ENCODE data around the gene SCIN.
"Not testable (repeated sequence)": the region's sequence is repeated elsewhere in the genome, so short reads cannot be mapped to it uniquely, and the experiment has no call there.

The SCIN gene

GRCh38 chr7:12641196-12641595, 70.7 kb downstream of the SCIN start:
- H3K4me3 ChIP-seq (ENCODE audit: control insufficient read depth, low read depth, low read length) = no peak overlapping the region
- no peak for DNase-seq (ENCODE audit: low read depth)
- no peak for TF ChIP-seq CTCF (conservative IDR thresholded peaks at IDR 0.05; ENCODE audit: control insufficient read depth, insufficient read depth, low read depth, low read length)

- TF ChIP-seq CTCF (conservative IDR thresholded peaks at IDR 0.05; ENCODE audit: control insufficient read depth, insufficient read depth, low read depth, low read length) = no peak
- no peak for DNase-seq (ENCODE audit: low read depth)
- H3K4me3 ChIP-seq (ENCODE audit: control insufficient read depth, low read depth, low read length) = no peak overlapping the region
Observed at GRCh38 chr7:12642508-12642907, 72.0 kb downstream of the SCIN start.

GRCh38 chr7:12643001-12643643, 72.6 kb downstream of the SCIN start:
- H3K4me3 ChIP-seq (ENCODE audit: control insufficient read depth, low read depth, low read length) = no peak overlapping the region
- TF ChIP-seq CTCF (conservative IDR thresholded peaks at IDR 0.05; ENCODE audit: control insufficient read depth, insufficient read depth, low read depth, low read length) = no peak
- no peak for DNase-seq (ENCODE audit: low read depth)

- DNase-seq (ENCODE audit: low read depth) = no peak
- TF ChIP-seq CTCF (conservative IDR thresholded peaks at IDR 0.05; ENCODE audit: control insufficient read depth, insufficient read depth, low read depth, low read length) = no peak
- no peak overlapping the region for H3K4me3 ChIP-seq (ENCODE audit: control insufficient read depth, low read depth, low read length)
Observed at GRCh38 chr7:12643644-12644043, 73.1 kb downstream of the SCIN start.

GRCh38 chr7:12645212-12645611, 74.7 kb downstream of the SCIN start:
- not testable (repeated sequence) for H3K4me3 ChIP-seq (ENCODE audit: control insufficient read depth, low read depth, low read length); DNase-seq (ENCODE audit: low read depth)

- H3K4me3 ChIP-seq (ENCODE audit: control insufficient read depth, low read depth, low read length) = no peak overlapping the region
- no peak for DNase-seq (ENCODE audit: low read depth)
- TF ChIP-seq CTCF (conservative IDR thresholded peaks at IDR 0.05; ENCODE audit: control insufficient read depth, insufficient read depth, low read depth, low read length) = no peak
Observed at GRCh38 chr7:12646139-12646538, 75.6 kb downstream of the SCIN start.

GRCh38 chr7:12647364-12648219, 77.1 kb downstream of the SCIN start:
- H3K4me3 ChIP-seq (ENCODE audit: control insufficient read depth, low read depth, low read length) = no peak overlapping the region
- DNase-seq (ENCODE audit: low read depth) = peak; percentile 42
- TF ChIP-seq CTCF (conservative IDR thresholded peaks at IDR 0.05; ENCODE audit: control insufficient read depth, insufficient read depth, low read depth, low read length) = no peak

Measured in fibroblast of mammary gland (primary cell).